GM20000 (cell line): ENCODE results near the gene SUMO4.

Source experiments
- DNase-seq: peaks from one replicate; pipeline ENCODE4 v3.0.0; 2012; ENCODE audit warnings: low spot score
- CTCF ChIP-seq: IDR thresholded peaks from 2 replicates; pipeline ENCODE4 v1.5.1; 2012; ENCODE audit warnings: mild to moderate bottlenecking, control low read depth; ENCODE audit errors: extremely low read depth, missing control alignments

SUMO4 gene

GRCh38 chr6:149400050-149400449 lies at the start of gene SUMO4:
TSS of gene SUMO4 (plus strand) at chr6:149400262. CDS start at chr6:149400392, 130 bp downstream.
- TF ChIP-seq CTCF, result no peak
- no peak for DNase-seq

- no peak for DNase-seq
- no peak for TF ChIP-seq CTCF
These were observed 46.1 kb upstream of the SUMO4 start for GRCh38 chr6:149354009-149354408.

GRCh38 chr6:149356081-149356750 lies 43.8 kb upstream of the SUMO4 start:
- TF ChIP-seq CTCF, result no peak
- no peak for DNase-seq

- TF ChIP-seq CTCF, result no peak
- no peak for DNase-seq
These were observed 42.1 kb upstream of the SUMO4 start for GRCh38 chr6:149357726-149358538.

- DNase-seq, result no peak
- no peak for TF ChIP-seq CTCF
These were observed 40.6 kb upstream of the SUMO4 start for GRCh38 chr6:149359440-149359839.

GRCh38 chr6:149360536-149360935 lies 39.5 kb upstream of the SUMO4 start:
- DNase-seq, result no peak
- no peak for TF ChIP-seq CTCF

- TF ChIP-seq CTCF, result no peak
- DNase-seq, result no peak
These were observed 37.8 kb upstream of the SUMO4 start for GRCh38 chr6:149362289-149362688.
